HL-60 (cell line): ENCODE results near the gene XPNPEP2.

ENCODE experiments used
- CTCF ChIP-seq: IDR thresholded peaks from one replicate; pipeline ENCODE4 v1.5.1; 2011; ENCODE audit warnings: low read length, control low read depth, inconsistent platforms; ENCODE audit not compliant: insufficient read depth
- POLR2AphosphoS5 ChIP-seq: IDR thresholded peaks from 2 replicates; pipeline ENCODE4 v1.6.1; 2012; ENCODE audit warnings: low read depth
- REST ChIP-seq: IDR thresholded peaks from 2 replicates; pipeline ENCODE4 v1.6.1; 2012; ENCODE audit warnings: low read depth; ENCODE audit not compliant: insufficient replicate concordance

- TF ChIP-seq CTCF (no peak), POLR2AphosphoS5 (no peak), REST (no peak)
Observed at GRCh38 chrX:129760155-129760554, 21.4 kb downstream of the XPNPEP2 start.
